Activated effector memory CD4-positive, alpha-beta T cell treated with Interleukin-2 at 50 U/mL for 16 hours (primary cell): ENCODE measurements around the gene KIAA1958.

Experiments used
- DNase-seq: peaks from one replicate; pipeline ENCODE4 v3.0.0-alpha.2; 2020

Gene KIAA1958

GRCh38 chr9:112605963-112606699 lies 119.5 kb downstream of the KIAA1958 start:
- no peak for DNase-seq

GRCh38 chr9:112608851-112609250 lies 122.2 kb downstream of the KIAA1958 start:
- DNase-seq = no peak

GRCh38 chr9:112615584-112616266 lies 129.1 kb downstream of the KIAA1958 start:
- DNase-seq = no peak

GRCh38 chr9:112617371-112617770 lies 130.7 kb downstream of the KIAA1958 start:
- DNase-seq = no peak

- DNase-seq = no peak
These were observed 131.9 kb downstream of the KIAA1958 start for GRCh38 chr9:112618385-112619009.

GRCh38 chr9:112620388-112620787 lies 133.8 kb downstream of the KIAA1958 start:
- DNase-seq = no peak

- no peak for DNase-seq
These were observed 134.5 kb downstream of the KIAA1958 start for GRCh38 chr9:112621018-112621655.

GRCh38 chr9:112623198-112623597 lies 136.6 kb downstream of the KIAA1958 start:
- DNase-seq = no peak

- no peak for DNase-seq
These were observed 138.4 kb downstream of the KIAA1958 start for GRCh38 chr9:112624711-112625707.

- no peak for DNase-seq
These were observed 143.3 kb downstream of the KIAA1958 start for GRCh38 chr9:112629671-112630485.

GRCh38 chr9:112631313-112632070 lies 144.9 kb downstream of the KIAA1958 start:
- no peak for DNase-seq

GRCh38 chr9:112640311-112640710 lies 153.7 kb downstream of the KIAA1958 start:
- DNase-seq = no peak

- no peak for DNase-seq
These were observed 155.5 kb downstream of the KIAA1958 start for GRCh38 chr9:112642126-112642525.

GRCh38 chr9:112647596-112647995 lies 161.0 kb downstream of the KIAA1958 start:
- no peak for DNase-seq

- no peak for DNase-seq
These were observed 162.0 kb downstream of the KIAA1958 start for GRCh38 chr9:112648624-112649023.

- DNase-seq = no peak
These were observed 167.7 kb downstream of the KIAA1958 start for GRCh38 chr9:112654282-112654681.

GRCh38 chr9:112655668-112656067 lies 169.0 kb downstream of the KIAA1958 start:
- DNase-seq = no peak

GRCh38 chr9:112659906-112660305 lies 173.3 kb downstream of the KIAA1958 start:
- DNase-seq = no peak

- DNase-seq = no peak
These were observed 177.1 kb downstream of the KIAA1958 start for GRCh38 chr9:112663681-112664080.

GRCh38 chr9:112664531-112664930 lies 177.9 kb downstream of the KIAA1958 start:
- DNase-seq = no peak

- no peak for DNase-seq
These were observed 178.7 kb downstream of the KIAA1958 start for GRCh38 chr9:112665347-112665746.
